BLaER1 (cell line): ENCODE data around the gene MAN1A2.

Experiments
- H3K27ac ChIP-seq: shearing (Covaris generic); formaldehyde crosslinking; 2 replicates; pipeline ENCODE4 v1.8.1; 2022
- H3K27me3 ChIP-seq: shearing (Covaris generic); formaldehyde crosslinking; 2 replicates; pipeline ENCODE4 v1.8.1; 2022
- H3K36me3 ChIP-seq: shearing (Covaris generic); formaldehyde crosslinking; 2 replicates; pipeline ENCODE4 v1.8.1; 2022
- H3K4me1 ChIP-seq: shearing (Covaris generic); formaldehyde crosslinking; 2 replicates; pipeline ENCODE4 v1.8.1; 2022
- H3K4me2 ChIP-seq: shearing (Covaris generic); formaldehyde crosslinking; 2 replicates; pipeline ENCODE4 v1.8.1; 2022
- H3K4me3 ChIP-seq: shearing (Covaris generic); formaldehyde crosslinking; 2 replicates; pipeline ENCODE4 v1.8.1; 2022
- H3K9ac ChIP-seq: shearing (Covaris generic); formaldehyde crosslinking; 2 replicates; pipeline ENCODE4 v1.8.1; 2022
- H3K9me3 ChIP-seq: shearing (Covaris generic); formaldehyde crosslinking; 2 replicates; pipeline ENCODE4 v1.8.1; 2022
- H4K20me1 ChIP-seq: shearing (Covaris generic); formaldehyde crosslinking; 2 replicates; pipeline ENCODE4 v1.8.1; 2022
- Cebpa-rat ChIP-seq: shearing (Covaris generic); IDR thresholded peaks from 2 replicates; pipeline ENCODE4 v1.8.1; 2022

The MAN1A2 gene

GRCh38 chr1:117569856-117570255 is 202.6 kb downstream of the MAN1A2 start:
- Histone ChIP-seq H3K27me3 (no peaks in the 10 kb centered on the region), H3K9ac (no peak overlapping the region), H3K4me2 (no peak overlapping the region), H3K4me3 (no peak overlapping the region), H3K4me1 (peaks cover under 1% of the 10 kb centered on the region; the same call in 1 of the 2 replicates), H3K27ac (no peak overlapping the region), H3K36me3 (no peaks in the 10 kb centered on the region), H3K9me3 (no peaks in the 10 kb centered on the region), H4K20me1 (no peaks in the 10 kb centered on the region)
- TF ChIP-seq Cebpa-rat = no peak

- H3K27ac ChIP-seq = no peak overlapping the region
- TF ChIP-seq Cebpa-rat = no peak
- H3K4me3 ChIP-seq = no peak overlapping the region
- no peaks in the 10 kb centered on the region for H4K20me1 ChIP-seq
- H3K9ac ChIP-seq = no peak overlapping the region
- H3K9me3 ChIP-seq = no peaks in the 10 kb centered on the region
- no peaks in the 10 kb centered on the region for H3K27me3 ChIP-seq
- no peaks in the 10 kb centered on the region for H3K4me1 ChIP-seq
- H3K36me3 ChIP-seq = no peaks in the 10 kb centered on the region
- H3K4me2 ChIP-seq = no peak overlapping the region
Measured at GRCh38 chr1:117570988-117571409, 203.8 kb downstream of the MAN1A2 start.

GRCh38 chr1:117571496-117571895 is 204.2 kb downstream of the MAN1A2 start:
- Histone ChIP-seq H3K4me3 (no peak overlapping the region), H3K27ac (no peak overlapping the region)

GRCh38 chr1:117572546-117572945 is 205.3 kb downstream of the MAN1A2 start:
- no peak overlapping the region for H3K27ac ChIP-seq
- no peaks in the 10 kb centered on the region for H3K36me3 ChIP-seq
- no peak overlapping the region for H3K9ac ChIP-seq
- no peak for TF ChIP-seq Cebpa-rat
- no peak overlapping the region for H3K4me3 ChIP-seq
- no peaks in the 10 kb centered on the region for H4K20me1 ChIP-seq
- no peaks in the 10 kb centered on the region for H3K4me1 ChIP-seq
- H3K27me3 ChIP-seq = no peaks in the 10 kb centered on the region
- H3K9me3 ChIP-seq = no peaks in the 10 kb centered on the region
- H3K4me2 ChIP-seq = no peak overlapping the region

More at GRCh38 chr1:117571496-117571895, 204.2 kb downstream of the MAN1A2 start:
- TF ChIP-seq Cebpa-rat = no peak
- no peaks in the 10 kb centered on the region for H3K4me1 ChIP-seq
- no peaks in the 10 kb centered on the region for H3K27me3 ChIP-seq
- no peak overlapping the region for H3K4me2 ChIP-seq
- no peak overlapping the region for H3K9ac ChIP-seq
- H4K20me1 ChIP-seq = no peaks in the 10 kb centered on the region
- no peaks in the 10 kb centered on the region for H3K9me3 ChIP-seq
- H3K36me3 ChIP-seq = no peaks in the 10 kb centered on the region

- Histone ChIP-seq H3K27me3 (no peaks in the 10 kb centered on the region), H3K4me1 (no peaks in the 10 kb centered on the region), H3K27ac (no peak overlapping the region), H4K20me1 (no peaks in the 10 kb centered on the region), H3K36me3 (no peaks in the 10 kb centered on the region), H3K4me3 (no peak overlapping the region), H3K4me2 (no peak overlapping the region), H3K9me3 (no peaks in the 10 kb centered on the region), H3K9ac (no peak overlapping the region)
- TF ChIP-seq Cebpa-rat = no peak
Measured at GRCh38 chr1:117573386-117574023, 206.3 kb downstream of the MAN1A2 start.

GRCh38 chr1:117574161-117574835 is 207.0 kb downstream of the MAN1A2 start:
- Histone ChIP-seq H4K20me1 (no peaks in the 10 kb centered on the region), H3K27me3 (no peaks in the 10 kb centered on the region), H3K4me1 (no peaks in the 10 kb centered on the region), H3K4me2 (no peak overlapping the region), H3K9ac (no peak overlapping the region), H3K27ac (no peak overlapping the region), H3K36me3 (no peaks in the 10 kb centered on the region), H3K9me3 (no peaks in the 10 kb centered on the region), H3K4me3 (no peak overlapping the region)
- no peak for TF ChIP-seq Cebpa-rat

- Histone ChIP-seq H3K27me3 (no peaks in the 10 kb centered on the region), H3K4me3 (no peak overlapping the region), H3K9ac (no peak overlapping the region), H3K4me1 (no peaks in the 10 kb centered on the region), H3K27ac (no peak overlapping the region), H3K4me2 (no peak overlapping the region), H3K9me3 (no peaks in the 10 kb centered on the region), H3K36me3 (no peaks in the 10 kb centered on the region), H4K20me1 (no peaks in the 10 kb centered on the region)
- TF ChIP-seq Cebpa-rat = no peak
Measured at GRCh38 chr1:117575586-117576225, 208.5 kb downstream of the MAN1A2 start.

- Histone ChIP-seq H3K4me1 (no peaks in the 10 kb centered on the region), H3K9ac (no peak overlapping the region), H3K27me3 (no peaks in the 10 kb centered on the region), H3K27ac (no peak overlapping the region), H4K20me1 (no peaks in the 10 kb centered on the region), H3K9me3 (no peaks in the 10 kb centered on the region), H3K36me3 (no peaks in the 10 kb centered on the region), H3K4me3 (no peak overlapping the region), H3K4me2 (no peak overlapping the region)
- TF ChIP-seq Cebpa-rat = no peak
Measured at GRCh38 chr1:117576236-117576635, 209.0 kb downstream of the MAN1A2 start.

GRCh38 chr1:117577191-117577885 is 210.1 kb downstream of the MAN1A2 start:
- Histone ChIP-seq H3K27me3 (no peaks in the 10 kb centered on the region), H4K20me1 (no peaks in the 10 kb centered on the region), H3K4me3 (no peak overlapping the region), H3K4me2 (no peak overlapping the region), H3K9me3 (no peaks in the 10 kb centered on the region), H3K27ac (no peak overlapping the region), H3K36me3 (no peaks in the 10 kb centered on the region), H3K9ac (no peak overlapping the region), H3K4me1 (no peaks in the 10 kb centered on the region)
- no peak for TF ChIP-seq Cebpa-rat

GRCh38 chr1:117578466-117578865 is 211.2 kb downstream of the MAN1A2 start:
- TF ChIP-seq Cebpa-rat = no peak
- H3K4me1 ChIP-seq = no peaks in the 10 kb centered on the region
- H3K9ac ChIP-seq = no peak overlapping the region
- no peaks in the 10 kb centered on the region for H3K9me3 ChIP-seq
- H3K4me2 ChIP-seq = no peak overlapping the region
- H3K4me3 ChIP-seq = no peak overlapping the region
- H4K20me1 ChIP-seq = no peaks in the 10 kb centered on the region
- H3K36me3 ChIP-seq = no peaks in the 10 kb centered on the region
- no peak overlapping the region for H3K27ac ChIP-seq
- H3K27me3 ChIP-seq = no peaks in the 10 kb centered on the region
